Right forelimb (tissue), 1 donor: ENCODE results near the gene MATCAP1.
A peak's percentile ranks its signal among the peaks of the same experiment; 100 is the strongest.

ENCODE experiments used
- DNase-seq: peaks from one replicate; pipeline ENCODE4 v3.0.0-alpha.2; 2018

The MATCAP1 gene

DNA sequence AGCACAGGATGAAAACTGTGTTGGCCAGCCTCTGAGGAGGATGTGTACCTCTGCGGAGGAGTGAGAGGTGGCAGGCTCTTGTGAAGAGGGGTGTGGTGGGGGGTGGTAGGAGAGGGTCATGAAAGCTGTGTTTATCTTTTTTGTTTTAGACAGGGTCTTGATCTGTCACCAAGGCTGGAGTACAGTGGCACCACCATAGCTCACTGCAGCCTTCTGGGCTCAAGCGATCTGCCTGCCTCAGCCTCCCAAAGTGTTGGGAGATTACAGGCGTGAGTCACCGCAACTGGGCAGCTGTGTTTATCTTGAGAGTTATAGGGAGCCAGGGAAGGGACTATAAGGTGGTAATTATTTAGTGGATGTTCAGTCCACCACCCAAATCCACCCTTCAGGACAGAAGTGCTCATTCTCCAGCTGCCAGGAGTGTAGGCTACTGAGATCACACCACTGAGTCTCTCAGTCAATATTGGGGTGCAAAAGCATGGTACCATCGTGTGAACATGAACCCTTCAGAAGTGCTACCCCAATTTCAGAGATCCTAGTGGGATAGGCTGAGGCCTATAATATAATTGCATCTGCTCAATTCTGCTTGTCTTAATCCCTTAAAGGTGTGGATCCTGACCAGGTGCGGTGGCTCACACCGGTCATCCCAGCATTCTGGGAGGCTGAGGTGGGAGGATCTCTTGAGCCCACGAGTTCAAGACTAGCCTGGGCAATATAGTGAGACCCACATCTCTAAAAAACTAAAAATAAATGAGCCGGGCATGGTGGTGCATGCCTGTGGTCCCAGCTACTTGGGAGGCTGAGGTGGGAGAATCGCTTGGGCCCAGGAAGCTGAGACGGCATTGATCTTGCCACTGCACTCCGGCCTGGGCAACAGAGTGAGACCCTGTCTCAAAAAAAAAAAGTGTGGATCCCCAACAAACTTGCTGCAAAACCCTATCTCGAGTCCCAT is 7.0 kb upstream of the MATCAP1 start:
- no peak for DNase-seq

DNA sequence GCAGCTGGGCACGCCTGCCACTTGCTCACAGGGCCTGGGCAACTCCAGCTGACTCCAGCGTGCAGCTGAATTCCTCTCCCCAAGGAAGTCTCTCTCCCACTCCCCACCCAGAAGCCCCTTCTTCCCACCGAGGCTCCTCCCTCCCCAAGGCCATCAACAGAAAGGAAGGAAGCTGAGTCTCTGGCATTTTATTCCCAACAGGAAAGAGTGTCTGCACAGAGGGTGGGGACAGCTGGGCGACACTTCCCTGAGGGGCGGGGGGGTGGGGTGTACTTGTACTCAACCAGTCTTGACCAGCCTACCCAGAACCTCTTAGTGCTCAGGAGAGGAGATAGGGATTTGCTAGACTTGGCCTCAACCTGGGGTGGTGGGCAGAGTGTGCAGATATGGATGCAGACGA is 6.3 kb upstream of the MATCAP1 start, which contains the start of gene EXOC3L1:
EXOC3L1 (minus strand) TSS at position 96 of the 400 bp plus-strand sequence. CDS start 460 bp downstream, outside the sequence.
- no peak for DNase-seq

DNA sequence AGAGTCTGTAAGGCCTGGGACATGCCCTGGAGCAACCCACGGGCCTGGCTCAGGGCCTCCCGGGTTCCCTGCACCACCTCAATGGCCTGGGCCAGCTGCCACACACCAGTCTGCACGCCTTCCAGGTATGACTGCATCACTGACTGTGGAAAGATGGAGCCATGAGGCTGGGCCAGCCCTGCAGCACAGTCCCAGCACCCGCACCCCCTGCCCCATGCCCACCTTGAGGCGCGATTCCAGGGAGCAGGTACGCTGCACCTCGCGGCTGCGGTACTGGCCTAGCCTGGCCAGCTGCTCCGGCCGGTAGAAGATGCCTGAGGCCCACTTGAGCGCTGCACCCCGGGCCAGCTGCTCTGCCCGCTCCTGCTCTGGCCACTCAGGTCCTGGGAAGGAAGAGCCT is 5.0 kb upstream of the MATCAP1 start:
- no peak for DNase-seq

DNA sequence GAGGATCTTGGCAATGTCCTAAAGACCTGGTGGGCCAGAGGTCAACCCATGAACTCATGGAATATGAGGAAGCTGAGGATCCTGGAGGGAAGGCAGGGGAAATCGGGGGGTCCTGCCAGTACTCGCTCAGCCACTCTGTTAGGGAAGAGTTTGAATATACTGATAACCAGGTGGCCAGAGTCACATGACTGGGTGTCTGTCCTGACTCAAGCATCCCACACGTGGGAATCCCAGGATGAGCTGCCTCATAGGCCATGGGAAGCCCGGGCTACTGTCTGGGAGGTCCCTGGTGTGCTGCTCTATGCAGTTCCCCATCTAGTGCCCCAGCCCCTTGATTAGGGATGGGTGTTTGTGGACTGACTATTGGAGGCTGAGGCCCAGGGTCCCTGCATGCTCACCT is 4.6 kb upstream of the MATCAP1 start:
- no peak for DNase-seq

DNA sequence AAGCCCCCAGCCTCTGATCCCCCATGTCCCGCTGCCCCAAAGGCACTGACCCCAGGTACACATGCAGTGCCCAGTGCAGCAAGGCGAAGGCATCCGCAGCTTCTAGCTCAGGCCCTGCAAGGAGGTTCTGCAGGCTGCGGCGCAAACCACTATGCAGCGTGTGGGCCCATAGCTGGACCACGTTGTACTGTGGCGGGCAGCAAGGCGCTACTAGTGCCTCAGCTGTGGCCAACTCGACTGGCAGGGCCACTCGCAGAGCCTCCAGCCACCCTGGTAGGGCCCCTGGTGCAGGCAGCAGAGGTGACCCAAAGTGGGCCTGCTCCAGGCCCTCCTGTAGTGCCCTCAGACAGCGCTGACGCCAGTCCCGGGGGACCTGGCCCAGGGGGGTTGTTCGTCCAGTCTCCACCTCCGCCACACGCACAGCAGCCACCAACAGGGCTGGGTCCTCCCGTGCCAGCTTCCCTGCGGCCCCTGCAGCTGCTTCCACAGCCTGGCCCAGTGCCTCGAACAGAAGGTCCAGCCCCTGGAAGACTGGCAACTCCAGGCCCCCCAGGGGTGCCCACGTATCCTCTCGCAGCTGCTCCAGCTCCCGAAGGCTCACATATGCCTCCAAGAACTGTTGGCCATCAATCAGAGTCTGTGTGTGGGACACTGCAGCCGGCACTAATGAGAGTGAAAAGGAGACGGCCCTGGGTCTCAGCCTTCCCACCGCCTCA is 3.6 kb upstream of the MATCAP1 start:
- DNase-seq: no peak

DNA sequence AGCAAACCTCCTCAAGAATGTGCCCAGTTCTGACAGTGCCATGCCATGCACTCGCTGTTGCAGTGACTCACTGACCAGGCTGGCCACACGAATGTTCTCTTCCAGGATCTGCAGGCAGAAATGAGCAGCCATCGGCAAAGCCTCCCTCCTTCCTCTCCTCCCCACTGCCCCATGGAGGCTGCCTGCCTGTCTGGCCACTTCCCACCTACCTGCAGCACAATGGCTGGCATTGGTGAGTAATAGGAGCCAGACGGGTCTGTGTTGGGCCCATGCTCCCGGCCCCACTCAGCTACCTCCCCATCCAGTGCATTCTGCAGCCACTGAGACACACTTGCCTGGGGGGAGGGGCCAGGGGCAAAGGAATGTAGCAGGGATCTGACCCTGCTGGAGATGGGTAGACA is 2.8 kb upstream of the MATCAP1 start:
- DNase-seq: no peak

DNA sequence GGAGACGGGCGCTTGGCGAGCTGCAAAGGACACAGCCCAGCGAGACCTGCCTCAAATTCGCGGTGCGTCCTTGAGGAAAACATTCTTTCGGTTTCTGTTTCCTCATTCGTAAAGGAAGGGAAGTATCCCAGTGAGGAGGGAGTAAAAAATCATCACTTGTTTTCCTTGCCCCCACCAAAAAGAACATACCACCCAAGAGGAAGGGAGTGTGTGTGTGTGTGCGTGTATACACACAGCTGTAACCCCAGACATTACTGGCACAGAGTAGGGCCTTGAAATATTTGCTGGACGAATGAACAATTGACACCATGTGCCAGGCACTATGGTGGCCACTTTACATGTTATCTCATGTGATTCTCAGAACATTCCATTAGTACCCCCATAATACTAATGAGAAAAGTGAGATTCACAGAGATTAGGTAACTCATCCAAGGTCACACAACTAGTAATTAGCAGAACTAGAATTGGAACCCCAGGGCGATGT is 1.9 kb upstream of the MATCAP1 start:
- DNase-seq: no peak

DNA sequence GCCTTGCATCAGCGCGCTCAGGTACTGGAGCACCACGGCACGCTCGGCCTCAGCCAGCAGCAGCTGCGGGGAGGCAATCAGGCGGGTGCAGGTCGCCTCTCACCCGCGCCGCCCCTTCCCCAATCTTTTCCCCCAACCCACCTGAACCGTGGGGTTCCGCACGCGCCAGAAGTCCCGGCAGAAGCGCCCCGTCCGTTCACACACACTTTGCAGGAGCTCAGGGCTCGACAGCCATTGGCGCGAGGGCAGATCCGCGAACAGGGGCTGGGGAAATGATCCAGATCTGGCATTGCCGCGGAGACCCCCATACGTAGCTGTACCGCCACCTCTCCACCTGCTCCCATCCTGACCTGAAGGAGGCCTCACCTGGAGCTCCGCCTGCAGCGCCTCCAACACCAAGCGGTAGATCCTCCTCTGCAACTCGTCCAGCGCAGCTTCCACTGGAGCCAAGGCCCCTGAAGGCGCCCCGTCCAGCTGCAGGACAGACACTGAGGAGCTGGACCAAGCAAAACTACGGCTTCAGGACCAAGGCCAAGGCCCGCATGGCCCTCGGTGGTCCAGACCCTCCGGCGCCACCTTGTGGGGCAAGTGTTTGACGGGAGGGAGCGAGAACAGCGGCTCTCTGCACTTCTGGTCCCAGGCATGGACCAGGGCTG is 1.4 kb upstream of the MATCAP1 start:
- DNase-seq: peak; percentile 95

DNA sequence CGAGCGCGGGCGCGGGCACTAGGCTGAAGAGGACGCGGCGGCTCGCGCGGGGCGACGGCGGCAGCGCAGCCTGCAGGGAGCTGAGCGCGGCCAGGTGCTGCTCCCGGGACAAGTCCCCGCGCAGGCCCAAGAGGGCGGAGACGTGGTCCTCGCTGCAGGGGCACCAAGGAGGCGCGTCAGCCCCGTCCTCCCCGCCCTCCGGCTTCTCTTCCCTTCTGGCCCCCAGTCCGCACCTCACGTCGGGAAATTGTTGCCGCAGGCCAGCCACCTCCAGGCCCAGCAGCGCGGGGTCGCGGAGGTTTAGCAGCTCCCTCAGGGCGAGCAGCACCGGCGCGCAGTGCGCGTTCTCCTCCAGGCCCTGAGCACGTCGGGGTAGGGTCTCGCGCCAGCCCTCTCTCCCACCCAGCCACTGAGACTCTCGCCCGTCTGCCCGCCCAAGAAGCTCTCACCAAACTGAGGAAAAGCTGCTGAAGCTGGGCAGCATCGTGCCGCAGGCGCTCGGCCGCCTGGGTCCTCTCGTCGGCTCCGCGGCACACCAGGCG is 761 bp upstream of the MATCAP1 start:
- DNase-seq: no peak

DNA sequence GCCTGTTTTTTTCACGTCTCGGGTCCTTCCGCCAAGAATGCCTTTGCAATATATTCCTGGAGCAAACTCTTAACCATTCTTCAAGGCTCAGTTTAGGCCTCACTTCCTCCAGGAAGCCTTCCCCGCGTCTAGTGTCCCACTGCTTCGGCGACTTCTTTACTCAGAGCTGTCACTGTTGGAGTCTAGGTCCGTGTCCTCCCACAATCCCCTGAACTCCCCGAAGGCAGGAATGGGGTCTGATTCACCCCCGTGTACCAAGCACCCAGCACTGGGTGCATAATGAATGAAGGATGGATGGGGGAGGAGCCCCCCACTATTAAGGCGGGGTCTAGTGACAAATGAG is 508 bp downstream of the MATCAP1 start:
- DNase-seq: no peak

DNA sequence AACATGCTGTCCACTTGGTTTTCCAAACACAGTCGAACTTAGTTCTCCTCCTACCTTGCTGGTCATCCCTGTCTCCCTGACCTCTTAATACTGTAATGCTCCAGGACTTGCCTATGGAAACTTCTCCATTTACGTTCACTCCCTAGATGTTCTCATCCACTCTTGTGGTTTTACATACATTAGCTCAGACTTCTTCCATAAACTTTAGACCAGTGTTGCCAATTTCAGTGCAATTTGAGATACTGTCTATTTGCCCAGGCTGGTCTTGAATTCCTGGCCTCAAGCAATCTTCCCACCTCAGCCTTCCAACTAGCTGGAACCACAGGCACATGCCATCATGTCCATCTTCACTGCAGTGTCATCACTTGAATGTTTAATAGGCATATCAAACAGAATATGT is 1.5 kb downstream of the MATCAP1 start:
- no peak for DNase-seq

DNA sequence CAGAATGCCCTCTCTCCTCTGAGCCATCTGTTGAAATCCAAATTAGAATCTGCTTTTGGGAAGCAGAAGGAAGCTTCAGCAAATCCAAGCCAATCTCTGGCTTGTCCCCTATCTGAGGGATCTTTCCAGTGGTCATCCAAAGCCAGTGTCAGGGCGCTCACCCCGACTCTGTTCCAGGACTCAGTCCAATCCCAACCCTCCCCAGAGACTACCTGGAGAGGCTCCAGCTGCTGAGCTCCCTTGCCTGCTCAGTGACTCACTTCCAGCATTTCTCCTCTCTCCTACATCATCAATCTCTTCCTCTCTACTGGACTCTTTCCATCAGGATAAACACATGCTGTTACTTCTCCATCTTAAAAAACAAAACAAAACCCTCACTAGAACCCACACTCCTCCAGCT is 2.4 kb downstream of the MATCAP1 start:
- no peak for DNase-seq

DNA sequence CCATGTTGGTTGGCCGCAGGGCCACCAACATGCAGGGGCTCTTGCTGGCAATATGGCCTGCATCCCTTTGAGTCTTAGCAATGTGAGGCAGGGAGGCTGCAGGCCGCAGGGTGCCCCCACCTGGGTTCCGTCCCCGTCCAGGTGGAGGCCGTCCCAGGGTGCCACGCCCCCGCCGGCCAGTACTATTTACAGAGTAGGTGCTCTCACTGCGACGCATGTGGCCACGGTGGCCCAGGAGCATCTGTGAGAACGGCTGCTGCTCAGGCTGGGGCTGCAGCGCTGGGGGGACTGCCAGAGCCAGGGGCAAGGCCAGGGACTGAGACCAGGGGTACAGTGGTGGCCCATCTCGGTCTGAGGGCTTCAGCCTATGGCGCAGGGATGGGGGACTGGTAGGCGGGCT is 3.6 kb downstream of the MATCAP1 start:
- DNase-seq: no peak

DNA sequence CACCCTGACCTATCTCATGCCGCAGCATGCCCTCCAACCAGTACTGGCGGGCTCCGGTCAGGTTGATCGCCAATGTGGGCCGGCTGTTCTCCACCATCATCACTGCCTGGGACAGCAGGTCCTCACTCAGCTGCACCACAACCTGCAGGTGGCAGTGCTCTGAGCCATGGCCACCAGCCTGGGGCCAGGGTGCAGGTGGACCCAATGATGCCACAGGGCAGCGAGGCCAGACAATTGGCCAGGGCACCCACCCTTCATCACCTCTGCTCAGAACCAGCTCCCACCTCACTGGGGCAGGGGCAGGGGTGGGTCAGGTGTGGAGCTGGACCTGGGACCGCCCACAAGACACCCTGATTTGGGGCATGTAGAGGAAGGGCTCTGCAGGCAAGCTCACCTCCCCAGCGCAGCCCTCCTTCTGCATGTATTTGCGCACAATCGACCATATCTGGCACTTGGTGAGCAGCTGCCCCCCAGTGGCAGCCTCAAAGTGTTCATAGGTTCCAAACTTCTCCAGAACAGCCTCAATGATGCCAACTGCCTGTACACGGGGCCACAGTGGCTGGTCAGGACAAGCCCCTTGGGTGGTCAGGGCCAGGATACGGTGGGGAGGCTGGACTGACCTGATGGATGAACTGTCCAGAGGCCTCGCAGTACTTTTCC is 4.2 kb downstream of the MATCAP1 start:
- DNase-seq: no peak

DNA sequence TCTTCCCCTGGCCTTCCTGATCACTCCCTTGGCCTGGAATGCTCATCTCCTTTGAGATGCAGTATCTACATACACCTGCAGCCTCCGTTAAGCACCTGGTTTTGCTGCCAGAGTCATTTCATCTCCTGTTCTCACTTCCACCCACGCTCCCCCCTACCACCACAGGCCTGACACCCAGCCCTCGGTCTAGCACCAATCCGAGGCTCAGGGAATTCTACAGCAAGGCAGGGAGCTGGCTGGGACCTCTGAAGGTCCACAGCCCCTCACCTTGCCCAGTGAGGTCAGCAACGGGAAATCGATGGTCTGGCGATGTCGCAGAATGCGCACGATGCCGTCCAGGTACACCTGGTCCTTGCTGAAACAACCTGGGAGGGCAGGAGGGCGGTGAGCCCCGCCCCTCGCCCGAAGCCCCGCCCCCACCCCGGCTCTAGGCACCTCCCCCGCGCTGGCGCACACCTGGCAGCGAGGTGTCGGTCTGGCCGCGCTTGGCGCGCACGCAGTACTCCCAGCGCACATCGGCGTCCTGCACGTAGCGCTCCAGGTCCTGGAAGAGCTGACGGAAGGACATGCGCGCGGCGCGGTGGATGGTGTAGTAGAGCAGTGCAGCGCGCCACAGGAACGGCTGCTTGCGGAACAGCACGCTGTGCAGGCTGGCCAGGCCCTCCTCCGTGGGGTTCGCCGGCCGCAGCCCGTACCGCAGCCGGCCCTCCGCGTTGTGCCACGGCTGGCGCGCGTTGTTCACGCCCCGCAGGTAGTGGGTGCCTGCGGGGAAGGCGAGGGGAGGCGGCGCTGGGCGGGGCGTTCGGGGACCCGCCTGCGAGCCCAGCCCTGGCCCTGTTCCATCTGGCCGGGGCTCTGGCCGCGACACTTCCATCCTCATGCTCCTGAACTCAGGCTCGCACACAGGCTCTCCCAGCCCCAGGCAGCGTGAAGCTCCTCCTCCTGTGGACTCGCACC is 5.7 kb downstream of the MATCAP1 start:
- no peak for DNase-seq

DNA sequence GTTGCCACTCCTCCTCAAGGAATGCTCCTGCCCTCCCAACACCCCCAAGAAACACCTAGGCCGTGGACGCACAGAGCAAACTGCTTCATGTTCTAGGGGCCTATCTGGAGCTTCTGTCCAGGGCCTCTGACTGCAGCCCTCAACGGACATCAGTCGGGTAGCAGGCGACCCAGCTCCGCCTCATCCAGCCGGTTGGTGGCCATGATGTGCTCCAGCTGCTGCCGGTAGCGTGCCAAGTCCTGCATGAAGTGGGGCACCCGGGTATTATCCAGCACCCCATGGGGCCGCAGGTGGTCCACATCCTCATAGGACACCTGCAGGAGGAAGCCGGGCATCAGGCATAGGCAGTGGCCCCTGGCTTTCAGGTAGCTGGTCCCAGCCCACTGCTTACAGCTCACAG is 7.1 kb downstream of the MATCAP1 start:
- DNase-seq: no peak

DNA sequence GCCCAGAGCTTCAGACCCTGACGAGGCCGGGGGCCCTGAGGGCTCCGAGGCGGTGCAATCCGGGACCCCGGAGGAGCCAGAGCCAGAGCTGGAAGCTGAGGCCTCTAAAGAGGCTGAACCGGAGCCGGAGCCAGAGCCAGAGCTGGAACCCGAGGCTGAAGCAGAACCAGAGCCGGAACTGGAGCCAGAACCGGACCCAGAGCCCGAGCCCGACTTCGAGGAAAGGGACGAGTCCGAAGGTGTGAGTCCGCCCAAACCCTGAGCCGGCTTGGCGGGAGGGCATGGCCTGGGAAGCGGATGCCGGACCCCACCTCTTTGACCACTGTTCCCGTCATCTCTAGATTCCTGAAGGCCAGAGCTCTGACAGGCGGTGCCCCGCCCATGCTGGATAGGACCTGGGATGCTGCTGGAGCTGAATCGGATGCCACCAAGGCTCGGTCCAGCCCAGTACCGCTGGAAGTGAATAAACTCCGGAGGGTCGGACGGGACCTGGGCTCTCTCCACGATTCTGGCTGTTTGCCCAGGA is 9.0 kb downstream of the MATCAP1 start:
- no peak for DNase-seq

DNA sequence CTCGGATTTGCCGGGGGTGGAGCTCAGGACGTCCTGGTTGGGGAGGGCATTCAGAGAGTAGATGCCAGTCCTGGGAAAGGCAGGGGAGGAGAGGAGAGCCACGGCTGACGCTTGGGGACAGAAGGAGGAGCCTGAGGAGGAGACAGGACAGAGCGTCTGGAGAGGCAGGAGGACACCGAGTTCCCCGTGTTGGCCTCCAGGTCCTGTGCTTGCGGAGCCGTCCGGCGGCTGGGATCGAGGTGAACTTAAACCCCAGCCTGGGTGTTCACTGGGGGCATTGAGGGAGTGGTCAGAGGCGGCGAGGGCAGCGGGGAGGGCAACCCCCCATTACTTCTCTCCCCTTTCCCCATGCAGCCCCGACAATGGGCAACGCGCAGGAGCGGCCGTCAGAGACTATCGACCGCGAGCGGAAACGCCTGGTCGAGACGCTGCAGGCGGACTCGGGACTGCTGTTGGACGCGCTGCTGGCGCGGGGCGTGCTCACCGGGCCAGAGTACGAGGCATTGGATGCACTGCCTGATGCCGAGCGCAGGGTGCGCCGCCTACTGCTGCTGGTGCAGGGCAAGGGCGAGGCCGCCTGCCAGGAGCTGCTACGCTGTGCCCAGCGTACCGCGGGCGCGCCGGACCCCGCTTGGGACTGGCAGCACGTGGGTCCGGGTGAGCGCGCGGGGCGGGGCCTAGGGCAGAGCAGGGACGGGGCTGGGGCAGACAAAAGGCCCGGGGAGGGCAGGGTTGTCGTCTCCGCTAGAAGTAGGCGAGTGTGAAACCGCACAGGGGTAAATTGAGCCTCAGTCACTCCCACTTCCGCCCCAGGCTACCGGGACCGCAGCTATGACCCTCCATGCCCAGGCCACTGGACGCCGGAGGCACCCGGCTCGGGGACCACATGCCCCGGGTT is 9.7 kb downstream of the MATCAP1 start:
- peak; percentile 76 for DNase-seq

DNA sequence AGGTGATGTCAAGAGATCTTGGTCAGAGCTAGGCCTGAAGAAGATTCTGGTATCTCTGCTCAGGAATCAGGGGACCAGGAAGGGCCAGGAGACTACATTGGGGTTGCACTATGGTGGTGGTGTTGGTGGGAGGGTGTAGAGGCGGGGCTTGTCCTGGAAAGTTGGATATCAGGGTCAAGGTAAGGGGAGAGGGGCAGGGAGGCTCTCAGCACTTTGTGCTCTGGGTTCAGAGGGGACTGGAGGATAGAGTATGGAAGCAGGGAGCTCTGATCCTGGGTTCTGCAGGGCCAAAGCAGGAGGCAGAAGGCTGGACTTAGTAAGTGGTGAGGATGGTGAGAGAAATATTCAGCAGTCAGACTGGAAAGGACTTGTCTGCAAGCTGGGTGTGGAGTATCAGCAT is 10.4 kb downstream of the MATCAP1 start:
- no peak for DNase-seq
